LNCAP (cell line): ENCODE data around the gene ZNF777.

ENCODE experiments used
- TF ChIP-seq, protein P1 (sequence below): fragments of 450-650 bp; IDR thresholded peaks from 2 replicates; pipeline ENCODE4 v1.5.1; 2017; ENCODE audit warnings: mild to moderate bottlenecking

The ZNF777 gene

DNA sequence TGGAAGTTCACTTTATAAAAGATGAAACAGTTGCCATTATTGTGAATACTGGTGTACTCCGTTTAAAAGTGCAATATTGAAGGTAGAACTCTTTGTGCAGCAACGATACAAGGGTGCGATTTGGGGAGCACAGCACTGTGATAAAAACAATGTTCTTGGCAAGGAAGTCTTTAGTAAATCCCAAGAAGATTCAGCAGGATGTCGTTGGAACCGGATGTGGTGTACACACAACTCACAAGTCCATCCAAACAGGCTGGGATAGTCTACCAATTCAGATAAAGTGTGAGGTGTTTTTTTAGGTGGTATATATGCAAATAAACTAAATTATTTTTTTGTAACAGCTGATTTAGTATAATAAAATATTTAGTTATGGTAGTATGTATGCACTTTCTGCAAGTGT is 46.7 kb downstream of the ZNF777 start:
- TF ChIP-seq, protein P1, sequence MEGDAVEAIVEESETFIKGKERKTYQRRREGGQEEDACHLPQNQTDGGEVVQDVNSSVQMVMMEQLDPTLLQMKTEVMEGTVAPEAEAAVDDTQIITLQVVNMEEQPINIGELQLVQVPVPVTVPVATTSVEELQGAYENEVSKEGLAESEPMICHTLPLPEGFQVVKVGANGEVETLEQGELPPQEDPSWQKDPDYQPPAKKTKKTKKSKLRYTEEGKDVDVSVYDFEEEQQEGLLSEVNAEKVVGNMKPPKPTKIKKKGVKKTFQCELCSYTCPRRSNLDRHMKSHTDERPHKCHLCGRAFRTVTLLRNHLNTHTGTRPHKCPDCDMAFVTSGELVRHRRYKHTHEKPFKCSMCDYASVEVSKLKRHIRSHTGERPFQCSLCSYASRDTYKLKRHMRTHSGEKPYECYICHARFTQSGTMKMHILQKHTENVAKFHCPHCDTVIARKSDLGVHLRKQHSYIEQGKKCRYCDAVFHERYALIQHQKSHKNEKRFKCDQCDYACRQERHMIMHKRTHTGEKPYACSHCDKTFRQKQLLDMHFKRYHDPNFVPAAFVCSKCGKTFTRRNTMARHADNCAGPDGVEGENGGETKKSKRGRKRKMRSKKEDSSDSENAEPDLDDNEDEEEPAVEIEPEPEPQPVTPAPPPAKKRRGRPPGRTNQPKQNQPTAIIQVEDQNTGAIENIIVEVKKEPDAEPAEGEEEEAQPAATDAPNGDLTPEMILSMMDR: no peak

DNA sequence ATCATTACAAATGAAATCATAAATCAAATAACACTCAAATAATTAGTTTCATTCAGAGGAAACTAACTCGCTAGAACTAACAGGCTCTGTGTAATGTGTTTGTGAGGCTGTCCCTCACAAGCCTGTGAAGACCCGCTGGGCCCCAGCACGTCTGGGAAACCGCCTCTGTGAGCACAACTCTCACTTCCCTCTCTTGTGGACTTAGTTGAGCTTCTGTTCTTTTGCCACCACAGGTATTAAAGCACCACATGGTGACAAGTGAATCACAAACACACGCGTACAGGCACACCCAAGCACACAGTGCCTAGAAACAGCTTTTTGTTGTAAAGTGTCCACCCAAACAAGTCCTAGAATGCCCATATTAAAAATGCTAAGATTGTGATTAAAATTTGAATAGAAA is 51.0 kb downstream of the ZNF777 start:
- TF ChIP-seq, protein P1: no peak

DNA sequence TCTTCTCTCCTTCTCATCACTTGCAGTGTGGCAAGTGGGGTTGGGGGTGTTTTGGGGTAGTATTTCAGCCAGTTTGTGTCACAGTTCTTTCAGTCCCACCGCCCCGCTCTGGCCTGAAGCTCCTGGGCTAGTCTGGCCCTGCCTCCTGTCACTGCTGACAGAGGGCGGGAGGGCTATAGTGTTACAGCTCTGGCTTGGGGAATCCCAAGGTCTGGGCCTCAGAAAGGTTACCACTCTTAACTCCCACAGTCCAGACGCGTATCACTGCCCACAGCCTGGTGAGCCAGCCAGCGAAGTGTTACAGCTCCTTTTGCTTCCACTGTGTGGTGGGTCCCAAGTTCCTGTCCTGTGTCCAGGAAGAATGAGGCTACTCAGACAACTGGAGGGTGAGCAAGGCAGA is 56.0 kb downstream of the ZNF777 start:
- TF ChIP-seq, protein P1: no peak

DNA sequence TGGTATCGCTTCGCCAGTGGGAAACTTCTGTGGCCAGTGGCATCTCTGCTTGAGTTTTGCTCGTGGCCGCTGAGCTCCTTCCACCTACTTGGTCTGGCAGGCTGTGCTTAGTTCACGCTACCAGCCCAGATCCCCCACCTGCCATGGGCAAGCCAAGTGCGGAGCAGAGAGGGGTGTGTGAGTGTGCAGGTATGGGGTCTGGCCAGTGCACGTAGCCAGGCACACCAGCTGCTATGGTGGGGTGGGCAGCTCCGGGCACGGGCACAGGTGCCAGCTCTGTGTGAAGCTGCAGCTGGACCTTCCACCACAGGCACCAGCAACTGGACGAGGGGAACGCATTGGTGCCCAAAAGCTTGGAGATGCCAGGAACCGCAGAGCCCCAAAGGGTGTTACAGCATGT is 56.5 kb downstream of the ZNF777 start:
- TF ChIP-seq, protein P1: no peak

DNA sequence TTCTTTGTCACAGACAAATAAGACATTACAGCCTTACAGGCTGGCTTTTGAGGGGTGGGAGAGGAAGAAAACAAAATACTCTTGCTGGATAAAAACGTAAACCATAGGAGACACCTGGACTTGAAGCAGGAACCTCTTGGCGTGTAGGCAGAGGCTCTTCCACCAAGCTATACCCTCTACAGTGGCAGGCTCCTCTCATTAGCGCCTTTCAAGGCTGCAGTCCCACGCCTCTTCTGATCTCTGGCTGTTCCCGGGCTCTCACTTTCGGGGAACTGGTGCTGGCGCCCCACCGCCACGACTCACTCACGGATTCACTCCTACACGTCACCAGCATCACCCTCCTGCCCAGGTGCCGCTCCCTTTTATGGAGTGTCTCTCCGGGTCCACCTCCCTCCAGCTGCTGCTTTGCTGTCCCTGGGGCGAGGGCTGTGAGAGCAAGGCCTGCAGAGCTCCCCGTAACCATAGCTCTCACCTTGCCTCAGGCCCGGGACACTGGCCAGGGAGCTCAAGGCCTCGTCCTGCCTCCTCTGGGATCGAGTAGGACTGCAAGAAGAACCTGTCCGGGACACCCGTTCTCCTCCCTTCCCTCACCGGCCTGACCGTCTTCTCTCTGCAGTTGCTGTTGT is 62.6 kb downstream of the ZNF777 start:
- TF ChIP-seq, protein P1: no peak

DNA sequence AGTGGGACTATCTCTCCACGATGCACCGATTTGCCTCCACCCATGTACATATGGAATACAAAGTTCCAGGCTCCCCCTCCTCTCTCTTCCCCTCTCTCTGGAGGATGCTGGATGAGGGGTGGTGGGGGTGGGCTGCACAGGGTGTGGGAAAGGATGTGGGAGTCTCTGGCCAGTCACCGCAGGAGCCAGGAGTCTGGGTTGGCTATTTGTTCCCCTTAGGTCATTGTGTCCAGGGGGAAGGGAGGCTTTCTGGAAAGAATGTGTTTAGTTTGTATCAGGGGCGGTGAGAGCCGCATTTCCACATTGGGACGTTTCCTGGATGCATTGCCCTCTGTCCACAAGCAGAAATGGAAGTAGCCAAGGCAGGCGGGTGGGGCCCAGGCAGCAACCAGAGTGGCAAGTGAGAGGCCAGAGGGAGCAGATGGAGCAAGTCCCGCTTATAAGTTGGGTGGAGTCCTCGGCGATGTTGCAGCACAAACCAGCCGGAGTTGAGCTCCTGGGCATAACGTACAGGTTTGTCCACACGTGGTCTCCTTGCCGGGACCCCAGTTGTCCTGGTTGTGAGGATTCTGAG is 63.3 kb downstream of the ZNF777 start:
- TF ChIP-seq, protein P1: no peak

DNA sequence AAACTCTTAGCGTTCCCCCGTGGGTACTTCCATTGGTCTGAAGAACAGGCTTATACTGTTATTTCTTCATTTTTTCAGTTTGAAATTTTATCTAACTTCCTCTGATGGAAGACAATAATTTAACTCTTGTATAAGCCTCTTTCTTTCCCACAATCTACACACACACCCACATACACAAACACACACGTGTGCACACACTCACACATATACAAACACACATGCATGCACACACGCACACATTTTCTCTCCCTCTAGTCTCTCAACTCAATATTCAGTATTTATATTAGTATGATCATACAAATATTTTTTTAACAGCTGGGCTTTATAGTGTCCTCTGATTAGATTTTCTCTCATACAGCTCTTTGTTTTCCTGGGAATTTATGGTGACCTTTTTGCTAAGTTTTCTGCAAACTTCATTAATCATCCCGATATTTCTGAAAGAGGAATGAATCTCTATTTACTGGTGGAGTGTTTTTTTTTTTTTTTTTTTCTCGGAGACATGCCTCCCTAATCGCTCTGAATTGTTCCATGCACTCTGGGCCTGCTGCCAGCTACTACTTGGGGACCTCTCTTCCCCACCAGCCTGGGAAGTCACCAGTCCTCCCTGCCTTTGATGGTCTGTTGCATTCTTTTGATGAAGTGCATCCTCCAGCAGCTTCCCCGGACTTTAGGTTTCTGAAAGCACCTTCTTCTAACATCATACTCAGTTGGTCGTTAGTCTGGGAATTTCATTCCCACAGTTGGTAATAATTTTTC is 75.5 kb downstream of the ZNF777 start:
- TF ChIP-seq, protein P1: no peak
